Caki2 (cell line): Measurements from ENCODE around the gene ANKRD6. TPM values are rescaled to one million over a fixed set of nuclear protein-coding genes. Genes with fewer than 3 reads are reported as not detected.

Experiments used
- DNase-seq: peaks from one replicate; pipeline ENCODE4 v3.0.0-alpha.2; 2015; ENCODE audit warnings: low read depth
- in situ Hi-C: cut with HindIII; loops from 2 replicates; pipeline ENCODE4 v1.10.0; 2016; ENCODE audit warnings: low sequenced_read_pairs, low pct_unique_long_range_greater_than_20kb, mixed read lengths
- total RNA-seq: library from RNA; depleted of rRNA; stranded (reverse); fragments of >200 nt; shearing (Covaris generic); gene quantifications from 2 replicates; pipeline ENCODE4 v1.2.3, GENCODE V29; 2014; ENCODE audit warnings: low replicate concordance

ANKRD6 gene
- total RNA-seq, 1 experiment from 2014 or later, result 12.5 TPM

DNA sequence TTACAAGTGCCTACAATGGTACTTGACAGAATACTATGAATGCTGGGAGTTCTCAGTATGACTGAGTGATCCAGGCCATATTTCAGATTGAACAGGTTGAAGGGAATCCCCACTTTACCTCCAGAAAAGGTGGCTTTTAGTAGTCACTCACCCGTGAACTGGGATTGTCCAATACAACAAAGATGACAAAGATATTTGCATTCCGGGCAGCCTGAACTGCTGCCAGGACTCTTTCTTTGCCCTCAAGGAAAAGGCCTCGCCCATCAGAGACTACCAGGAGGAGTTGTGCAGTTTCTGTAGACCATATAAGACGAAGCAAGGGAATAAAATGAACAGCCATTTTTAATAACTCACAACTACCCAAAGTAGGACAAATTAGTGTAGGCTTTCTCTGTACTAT is 211.9 kb downstream of the ANKRD6 start:
- in situ Hi-C loops, result loop anchor here (10.0 kb wide), 1 partner anchor 210 kb away; the partner anchor contains the start of gene ANKRD6
- DNase-seq, result no peak

DNA sequence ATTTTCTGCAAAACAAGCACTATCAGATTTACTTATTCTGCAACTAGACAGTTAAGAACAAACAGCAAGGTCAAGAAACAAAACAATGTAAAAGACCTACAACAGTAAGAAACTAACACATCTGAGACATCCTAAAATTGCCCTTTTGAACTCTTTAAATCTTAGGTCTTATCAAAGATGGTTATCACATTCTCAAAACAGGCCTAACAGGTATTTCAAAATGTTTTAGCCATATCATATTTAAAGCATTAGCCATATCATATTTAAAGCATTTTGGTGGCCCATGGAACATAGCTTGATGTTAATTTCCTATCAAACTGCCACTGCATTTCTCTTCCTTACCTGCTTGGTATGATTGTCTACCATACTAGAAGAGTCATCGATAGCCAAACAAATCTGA is 216.7 kb downstream of the ANKRD6 start:
- DNase-seq, result no peak
- in situ Hi-C loops, result loop anchor here (10.0 kb wide), 1 partner anchor 215 kb away; the partner anchor contains the start of gene ANKRD6

- in situ Hi-C loops, result no loop called here
- DNase-seq, result no peak
Observed at GRCh38 chr6:89650579-89650978, 217.6 kb downstream of the ANKRD6 start.

DNA sequence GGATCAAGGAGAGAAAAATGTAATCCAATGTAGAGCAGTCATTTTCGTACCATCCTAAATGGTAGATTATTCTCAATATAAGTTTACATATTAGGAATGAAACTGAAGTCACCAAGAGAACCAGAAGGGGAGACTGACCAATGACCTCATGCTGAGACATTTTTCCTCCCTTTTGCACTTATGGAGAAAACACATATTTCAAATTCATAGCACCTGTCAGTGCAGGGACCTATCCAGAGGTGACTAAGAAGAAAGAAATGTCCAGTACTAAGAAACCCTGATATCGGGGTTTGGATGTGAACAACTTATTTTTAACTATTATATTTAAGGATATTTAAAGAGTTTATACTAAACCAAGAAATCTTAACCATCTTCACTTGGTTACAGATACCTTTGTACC is 222.2 kb downstream of the ANKRD6 start:
- in situ Hi-C loops, result no loop called here

DNA sequence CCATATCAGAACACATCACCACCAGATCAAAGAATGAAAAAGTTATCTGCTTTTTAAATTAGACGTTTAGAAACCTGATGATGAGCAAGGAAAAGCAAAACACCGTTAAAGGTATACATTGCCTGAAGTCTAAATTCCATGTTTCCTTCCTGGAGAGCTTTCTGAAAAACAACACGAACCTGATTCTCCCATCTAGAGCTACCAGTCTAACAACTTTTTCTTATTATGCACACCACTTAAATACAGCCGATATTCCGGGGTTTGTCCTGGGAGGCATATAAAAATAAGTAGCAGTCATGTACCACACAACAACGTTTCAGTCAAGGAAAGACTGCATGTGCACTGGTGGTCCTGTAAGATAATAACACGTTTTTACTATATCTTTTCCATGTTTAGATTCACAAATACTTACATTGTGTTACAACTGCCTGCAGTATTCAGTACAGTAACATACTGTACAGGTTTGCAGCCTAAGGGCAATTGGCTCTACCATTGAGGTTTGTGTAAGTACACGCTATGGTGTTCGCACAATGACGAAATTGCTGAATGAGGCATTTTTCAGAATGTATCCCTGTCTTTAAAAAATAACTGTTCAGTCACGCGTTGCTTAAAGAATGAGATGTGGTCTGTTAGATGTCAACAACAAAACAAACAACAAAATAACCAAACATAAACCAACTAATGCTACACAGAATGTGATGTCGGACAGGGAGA is 224.7 kb downstream of the ANKRD6 start:
- in situ Hi-C loops, result no loop called here
- no peak for DNase-seq

More for the DNA sequence above, 222.2 kb downstream of the ANKRD6 start:
- no peak for DNase-seq

DNA sequence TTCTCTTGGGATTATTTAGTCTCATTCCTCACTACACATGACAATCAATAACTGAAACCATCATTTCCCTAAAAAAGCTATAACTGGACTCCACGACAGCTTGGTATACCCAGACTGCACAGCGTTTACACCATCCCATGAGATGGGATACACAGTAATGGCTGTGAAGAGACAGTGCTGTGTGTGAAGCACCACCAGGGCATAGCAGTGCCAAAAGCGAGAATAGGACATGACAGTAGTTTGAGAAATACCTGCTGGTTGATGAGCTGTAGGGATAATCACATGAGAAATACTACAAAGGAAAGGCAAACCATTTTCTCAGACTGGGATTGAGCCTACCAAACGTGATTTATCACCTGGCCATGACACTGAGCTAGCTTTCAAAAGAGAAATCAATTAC is 228.0 kb downstream of the ANKRD6 start:
- in situ Hi-C loops, result no loop called here
- no peak for DNase-seq

DNA sequence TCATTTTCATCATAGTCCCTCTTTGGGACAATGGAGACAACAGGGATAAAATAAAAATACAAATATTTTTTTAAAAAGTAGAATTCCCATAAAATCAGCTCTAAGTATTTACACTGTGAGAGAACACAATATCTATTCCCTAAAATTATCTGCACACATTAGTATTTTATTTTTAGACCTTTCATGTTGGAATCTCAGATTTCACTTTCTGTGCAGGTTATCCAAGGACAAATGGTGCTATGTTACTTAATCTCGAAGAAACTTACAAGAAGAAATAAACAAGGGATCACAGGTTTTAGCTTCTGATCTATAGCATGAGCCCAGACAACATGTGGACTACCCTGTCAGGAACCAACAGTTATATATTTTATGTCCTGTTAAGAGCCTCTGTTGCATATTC is 228.6 kb downstream of the ANKRD6 start:
- DNase-seq, result no peak
- in situ Hi-C loops, result no loop called here

DNA sequence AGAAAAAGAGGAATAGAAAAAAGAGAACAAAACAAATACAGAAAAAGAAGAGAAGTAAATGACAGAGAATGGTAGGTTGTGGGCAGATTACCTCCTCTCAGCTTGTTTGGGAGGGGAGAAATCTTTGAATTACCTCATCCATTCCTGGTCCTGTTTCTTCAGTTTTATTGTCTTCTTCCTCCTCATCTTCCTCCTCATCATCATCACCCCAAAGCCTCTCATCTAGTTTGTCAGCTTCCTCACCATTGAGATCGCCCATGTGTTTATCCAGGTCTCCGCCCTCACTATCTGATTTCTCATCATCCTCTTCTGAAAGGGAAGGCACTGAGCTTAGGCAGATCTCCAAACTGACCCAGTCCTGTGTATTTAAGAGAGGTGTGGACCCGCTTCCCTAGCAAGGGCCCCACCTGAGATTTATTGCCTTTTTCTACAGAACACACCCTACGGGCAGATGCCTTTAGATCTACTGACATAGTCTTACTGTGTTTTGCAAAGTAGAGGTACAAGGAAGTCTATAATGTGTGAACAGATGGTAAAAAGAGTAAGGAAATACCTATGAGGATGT is 229.8 kb downstream of the ANKRD6 start:
- DNase-seq, result no peak
- in situ Hi-C loops, result no loop called here

GRCh38 chr6:89667872-89668556 is 235.1 kb downstream of the ANKRD6 start:
- DNase-seq, result no peak
- in situ Hi-C loops, result no loop called here

GRCh38 chr6:89669002-89669401 is 236.1 kb downstream of the ANKRD6 start:
- no peak for DNase-seq
- in situ Hi-C loops, result no loop called here

GRCh38 chr6:89670935-89671565 is 238.1 kb downstream of the ANKRD6 start:
- in situ Hi-C loops, result no loop called here
- DNase-seq, result no peak

DNA sequence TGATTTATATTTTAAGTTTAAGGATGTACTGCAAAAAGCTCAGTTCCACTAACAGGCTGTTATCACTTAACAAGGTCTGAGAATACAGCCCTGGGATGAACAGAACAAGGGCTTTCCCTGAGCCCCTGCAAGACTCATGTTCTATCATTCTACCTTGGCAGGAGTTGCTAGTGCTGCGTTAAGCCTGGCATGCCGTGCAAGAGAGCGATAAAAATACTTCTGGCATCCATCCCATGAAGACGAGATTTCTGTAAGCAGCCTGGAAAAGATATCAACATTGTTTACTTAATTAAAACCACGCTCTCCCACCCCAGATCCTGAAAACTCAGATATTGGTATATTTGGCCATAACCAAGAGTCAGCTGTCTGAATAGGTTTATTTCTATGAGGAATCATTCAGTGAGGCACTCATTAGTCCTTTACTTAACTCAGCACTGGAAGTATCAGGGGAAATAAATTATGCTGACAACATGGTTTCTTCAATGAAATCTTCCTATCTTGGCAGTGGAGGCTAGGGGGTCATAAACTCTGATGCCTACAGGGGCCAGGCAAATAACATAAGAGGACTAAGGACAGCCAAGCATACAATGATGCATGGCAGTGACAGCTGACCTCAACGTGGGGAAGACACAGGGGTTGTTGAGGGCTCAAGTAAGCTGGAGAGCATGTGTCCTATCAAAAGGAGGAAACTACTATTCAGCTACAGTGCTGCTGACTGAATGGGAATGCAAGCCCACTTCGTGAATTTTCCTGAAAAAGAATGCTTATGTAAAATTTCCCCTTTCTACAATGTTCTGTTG is 243.2 kb downstream of the ANKRD6 start:
- in situ Hi-C loops, result no loop called here
- DNase-seq, result no peak

- no peak for DNase-seq
- in situ Hi-C loops, result no loop called here
Observed at GRCh38 chr6:89678531-89678930, 245.6 kb downstream of the ANKRD6 start.

- no peak for DNase-seq
- in situ Hi-C loops, result no loop called here
Observed at GRCh38 chr6:89679215-89680120, 246.5 kb downstream of the ANKRD6 start.

DNA sequence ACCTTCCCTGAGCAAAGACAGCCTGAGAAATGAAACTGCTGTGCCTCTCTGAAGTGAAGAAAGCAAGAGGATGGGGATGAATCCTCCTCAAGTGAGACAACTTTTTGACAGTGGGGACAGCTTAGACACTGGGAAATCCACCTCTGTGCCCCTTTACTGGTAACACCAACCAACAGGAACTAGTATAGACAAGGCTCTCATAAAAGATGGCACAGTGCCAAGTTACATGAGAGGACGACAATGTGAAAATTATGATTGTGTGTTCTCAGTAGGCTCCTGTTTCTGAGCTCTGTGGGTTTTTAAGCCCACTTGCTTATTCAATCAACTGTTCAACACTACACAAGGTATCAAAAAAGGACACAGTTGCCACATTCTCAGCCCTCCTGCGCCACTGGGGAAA is 247.2 kb downstream of the ANKRD6 start:
- DNase-seq, result no peak
- in situ Hi-C loops, result no loop called here

- no peak for DNase-seq
- in situ Hi-C loops, result no loop called here
Observed at GRCh38 chr6:89680551-89680950, 247.6 kb downstream of the ANKRD6 start.

GRCh38 chr6:89681983-89682564 is 249.1 kb downstream of the ANKRD6 start:
- in situ Hi-C loops, result no loop called here
- no peak for DNase-seq
